Stimulated activated memory B cell treated with anti-CD40 and anti-IgM and Interleukin-4, amounts not matched to agents 10 μg/mL and 1 μg/mL and 100 μg/mL, for 72 hours (primary cell): ENCODE results near the gene PRR4.

Experiments used
- ATAC-seq: fragments of 150-1000 bp; cut with Tn5 transposase; 2 replicates; pipeline ENCODE4 v1.10.0; 2021
- H3K27ac Mint-ChIP-seq: one replicate; pipeline ENCODE4 v1.8.0; 2022; ENCODE audit warnings: mild to moderate bottlenecking, mixed read lengths
- H3K27me3 Mint-ChIP-seq: one replicate; pipeline ENCODE4 v1.8.0; 2022; ENCODE audit warnings: mixed read lengths
- H3K36me3 Mint-ChIP-seq: one replicate; pipeline ENCODE4 v1.8.0; 2022; ENCODE audit warnings: mixed read lengths
- H3K4me1 Mint-ChIP-seq: one replicate; pipeline ENCODE4 v1.8.0; 2022; ENCODE audit warnings: mixed read lengths
- H3K4me3 Mint-ChIP-seq: one replicate; pipeline ENCODE4 v1.8.0; 2022; ENCODE audit warnings: mild to moderate bottlenecking, moderate library complexity, mixed read lengths
- H3K9me3 Mint-ChIP-seq: one replicate; pipeline ENCODE4 v1.8.0; 2022; ENCODE audit warnings: mixed read lengths

The PRR4 gene

GRCh38 chr12:10849425-10849878 is at the start of gene PRR4:
Gene PRR4, minus strand, starts transcription at chr12:10849475. Its CDS starts 38 bp downstream, at chr12:10849437.
- no peak within 1 kb of the TSS for H3K27ac Mint-ChIP-seq
- no peaks in the 10 kb centered on the region for H3K4me1 Mint-ChIP-seq
- ATAC-seq: no peak
- peaks cover 57% of the 10 kb centered on the region for H3K36me3 Mint-ChIP-seq
- no peaks in the 10 kb centered on the region for H3K27me3 Mint-ChIP-seq
- no peaks in the 10 kb centered on the region for H3K9me3 Mint-ChIP-seq
- H3K4me3 Mint-ChIP-seq: no peak within 1 kb of the TSS

GRCh38 chr12:10896854-10897253 is 47.6 kb upstream of the PRR4 start:
- Mint-ChIP-seq H3K4me3 (no peak overlapping the region), H3K4me1 (no peaks in the 10 kb centered on the region), H3K27ac (no peak overlapping the region), H3K27me3 (no peaks in the 10 kb centered on the region), H3K36me3 (peaks cover 44% of the 10 kb centered on the region), H3K9me3 (peaks cover 2% of the 10 kb centered on the region)
- ATAC-seq: no peak

GRCh38 chr12:10891937-10892336 is 42.7 kb upstream of the PRR4 start:
- Mint-ChIP-seq H3K4me3 (no peak overlapping the region), H3K27me3 (no peaks in the 10 kb centered on the region), H3K9me3 (no peaks in the 10 kb centered on the region), H3K4me1 (no peaks in the 10 kb centered on the region), H3K36me3 (peaks cover 30% of the 10 kb centered on the region), H3K27ac (no peak overlapping the region)
- no peak for ATAC-seq

GRCh38 chr12:10889226-10889625 is 40.0 kb upstream of the PRR4 start:
- Mint-ChIP-seq H3K4me3 (no peak overlapping the region), H3K4me1 (no peaks in the 10 kb centered on the region), H3K36me3 (peaks cover 23% of the 10 kb centered on the region), H3K27me3 (no peaks in the 10 kb centered on the region), H3K9me3 (no peaks in the 10 kb centered on the region), H3K27ac (no peak overlapping the region)
- ATAC-seq: no peak

GRCh38 chr12:10884086-10884725 is 34.9 kb upstream of the PRR4 start, which contains the start of gene PRH1:
Gene PRH1, minus strand, starts transcription at chr12:10884255. Its CDS starts 38 bp downstream, at chr12:10884217.
- ATAC-seq: no peak
- Mint-ChIP-seq H3K27me3 (no peaks in the 10 kb centered on the region), H3K36me3 (peaks cover 37% of the 10 kb centered on the region), H3K4me3 (no peak within 1 kb of the TSS), H3K4me1 (no peaks in the 10 kb centered on the region), H3K9me3 (no peaks in the 10 kb centered on the region), H3K27ac (no peak within 1 kb of the TSS)

- Mint-ChIP-seq H3K9me3 (peaks cover 9% of the 10 kb centered on the region), H3K4me3 (no peak overlapping the region), H3K4me1 (no peaks in the 10 kb centered on the region), H3K36me3 (peaks cover 62% of the 10 kb centered on the region), H3K27ac (no peak overlapping the region), H3K27me3 (no peaks in the 10 kb centered on the region)
- ATAC-seq: no peak
Measured at GRCh38 chr12:10873378-10873777, 24.1 kb upstream of the PRR4 start.

GRCh38 chr12:10867381-10867780 is 18.1 kb upstream of the PRR4 start:
- H3K4me1 Mint-ChIP-seq: no peaks in the 10 kb centered on the region
- no peak overlapping the region for H3K4me3 Mint-ChIP-seq
- peaks cover 74% of the 10 kb centered on the region for H3K36me3 Mint-ChIP-seq
- H3K27ac Mint-ChIP-seq: no peak overlapping the region
- H3K27me3 Mint-ChIP-seq: no peaks in the 10 kb centered on the region
- ATAC-seq: no peak
- peaks cover 8% of the 10 kb centered on the region for H3K9me3 Mint-ChIP-seq

- Mint-ChIP-seq H3K4me1 (no peaks in the 10 kb centered on the region), H3K36me3 (peaks cover 91% of the 10 kb centered on the region), H3K9me3 (peaks cover 30% of the 10 kb centered on the region), H3K27me3 (no peaks in the 10 kb centered on the region), H3K27ac (no peak overlapping the region), H3K4me3 (no peak overlapping the region)
- no peak for ATAC-seq
Measured at GRCh38 chr12:10863512-10864218, 14.4 kb upstream of the PRR4 start.

GRCh38 chr12:10861366-10861765 is 12.1 kb upstream of the PRR4 start:
- no peaks in the 10 kb centered on the region for H3K27me3 Mint-ChIP-seq
- no peak for ATAC-seq
- peaks cover 48% of the 10 kb centered on the region for H3K9me3 Mint-ChIP-seq
- peaks cover 91% of the 10 kb centered on the region for H3K36me3 Mint-ChIP-seq
- H3K4me3 Mint-ChIP-seq: no peak overlapping the region
- no peak overlapping the region for H3K27ac Mint-ChIP-seq
- no peaks in the 10 kb centered on the region for H3K4me1 Mint-ChIP-seq

- Mint-ChIP-seq H3K4me3 (no peak overlapping the region), H3K4me1 (no peaks in the 10 kb centered on the region), H3K27me3 (no peaks in the 10 kb centered on the region), H3K36me3 (peaks cover 77% of the 10 kb centered on the region), H3K27ac (no peak overlapping the region), H3K9me3 (peaks cover 37% of the 10 kb centered on the region)
- no peak for ATAC-seq
Measured at GRCh38 chr12:10855807-10856206, 6.5 kb upstream of the PRR4 start.

- Mint-ChIP-seq H3K36me3 (peaks cover 63% of the 10 kb centered on the region), H3K4me3 (no peak overlapping the region), H3K9me3 (peaks cover 25% of the 10 kb centered on the region), H3K27ac (no peak overlapping the region), H3K4me1 (no peaks in the 10 kb centered on the region), H3K27me3 (no peaks in the 10 kb centered on the region)
- no peak for ATAC-seq
Measured at GRCh38 chr12:10853776-10854175, 4.5 kb upstream of the PRR4 start.

- Mint-ChIP-seq H3K36me3 (peaks cover 56% of the 10 kb centered on the region), H3K4me3 (no peak overlapping the region), H3K4me1 (no peaks in the 10 kb centered on the region), H3K27ac (no peak overlapping the region), H3K27me3 (no peaks in the 10 kb centered on the region), H3K9me3 (peaks cover 5% of the 10 kb centered on the region)
- ATAC-seq: no peak
Measured at GRCh38 chr12:10851243-10851858, 2.1 kb upstream of the PRR4 start.

- H3K27ac Mint-ChIP-seq: no peak overlapping the region
- no peaks in the 10 kb centered on the region for H3K9me3 Mint-ChIP-seq
- no peaks in the 10 kb centered on the region for H3K27me3 Mint-ChIP-seq
Measured at GRCh38 chr12:10847744-10848143, 1.5 kb downstream of the PRR4 start.

GRCh38 chr12:10842862-10843261 is 6.4 kb downstream of the PRR4 start:
- H3K4me3 Mint-ChIP-seq: no peak overlapping the region
- H3K27ac Mint-ChIP-seq: no peak overlapping the region
- no peaks in the 10 kb centered on the region for H3K27me3 Mint-ChIP-seq
- H3K4me1 Mint-ChIP-seq: no peaks in the 10 kb centered on the region
- no peak for ATAC-seq
- H3K36me3 Mint-ChIP-seq: peaks cover 53% of the 10 kb centered on the region
- peaks cover 1% of the 10 kb centered on the region for H3K9me3 Mint-ChIP-seq

More at GRCh38 chr12:10847744-10848143, 1.5 kb downstream of the PRR4 start:
- no peak overlapping the region for H3K4me3 Mint-ChIP-seq
- H3K4me1 Mint-ChIP-seq: no peaks in the 10 kb centered on the region
- H3K36me3 Mint-ChIP-seq: peaks cover 62% of the 10 kb centered on the region
- ATAC-seq: no peak

- no peak for ATAC-seq
- H3K27ac Mint-ChIP-seq: no peak overlapping the region
Measured at GRCh38 chr12:10838461-10838860, 10.8 kb downstream of the PRR4 start.

More at GRCh38 chr12:10838461-10838860, 10.8 kb downstream of the PRR4 start:
- no peaks in the 10 kb centered on the region for H3K27me3 Mint-ChIP-seq
- peaks cover 3% of the 10 kb centered on the region for H3K9me3 Mint-ChIP-seq
- no peaks in the 10 kb centered on the region for H3K4me1 Mint-ChIP-seq
- peaks cover 25% of the 10 kb centered on the region for H3K36me3 Mint-ChIP-seq
- H3K4me3 Mint-ChIP-seq: no peak overlapping the region
